HG03378 (cell line): ENCODE results near the gene FAM111B.
"Not testable (repeated sequence)": the region's sequence is repeated elsewhere in the genome, so short reads cannot be mapped to it uniquely, and the experiment has no call there.

Experiments used
- ATAC-seq: cut with Tn5 transposase; IDR thresholded peaks from one replicate; pipeline ENCODE4 v1.9.1; 2021; ENCODE audit warnings: mild to moderate bottlenecking, moderate library complexity; ENCODE audit not compliant: unreplicated experiment

Gene FAM111B

DNA sequence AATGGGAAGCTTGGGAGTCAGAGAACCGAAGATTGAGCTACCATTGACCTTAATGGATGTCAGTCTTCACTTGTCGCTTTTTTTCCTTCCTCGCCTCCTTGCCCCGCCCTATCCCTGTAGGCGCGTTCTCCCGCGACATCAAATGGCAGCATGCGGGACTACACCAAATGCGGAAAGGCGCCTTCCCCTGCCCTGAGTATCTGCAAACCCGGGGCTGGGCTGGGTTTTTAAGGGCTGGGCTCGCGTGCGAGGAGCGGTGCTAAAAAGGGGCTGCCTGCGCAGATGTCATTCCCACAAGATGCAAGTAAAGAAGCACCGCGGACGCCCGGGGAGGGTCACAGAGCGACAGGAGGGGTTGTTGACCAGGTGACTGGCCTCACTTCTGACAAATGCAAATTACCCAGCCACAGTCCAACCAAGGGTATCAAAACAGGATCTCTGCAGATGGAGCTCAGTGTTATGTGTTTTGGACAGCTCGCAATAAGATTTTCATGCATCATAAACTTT lies 4.7 kb upstream of the FAM111B start:
- ATAC-seq, result peak; percentile 62

DNA sequence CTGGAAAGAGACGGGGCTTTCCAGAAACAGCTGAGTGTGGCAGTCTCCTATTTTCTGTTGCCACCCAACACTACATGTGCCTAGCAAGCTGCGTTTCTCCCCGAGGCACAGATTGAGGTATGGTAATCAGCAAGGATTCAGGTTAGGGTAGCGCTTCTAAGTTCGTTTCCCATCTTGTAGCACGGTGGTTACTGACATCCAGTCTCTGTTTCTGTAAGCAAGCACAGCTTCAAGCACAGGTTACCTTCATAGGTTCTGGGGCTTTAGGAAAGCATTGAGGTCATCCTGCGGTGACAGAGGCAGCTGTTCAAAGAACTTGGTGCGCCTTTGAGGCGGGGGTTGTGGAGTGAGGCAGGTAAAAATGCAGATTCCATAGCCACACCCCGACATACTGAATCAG lies 684 bp downstream of the FAM111B start:
- ATAC-seq, result peak; percentile 37

DNA sequence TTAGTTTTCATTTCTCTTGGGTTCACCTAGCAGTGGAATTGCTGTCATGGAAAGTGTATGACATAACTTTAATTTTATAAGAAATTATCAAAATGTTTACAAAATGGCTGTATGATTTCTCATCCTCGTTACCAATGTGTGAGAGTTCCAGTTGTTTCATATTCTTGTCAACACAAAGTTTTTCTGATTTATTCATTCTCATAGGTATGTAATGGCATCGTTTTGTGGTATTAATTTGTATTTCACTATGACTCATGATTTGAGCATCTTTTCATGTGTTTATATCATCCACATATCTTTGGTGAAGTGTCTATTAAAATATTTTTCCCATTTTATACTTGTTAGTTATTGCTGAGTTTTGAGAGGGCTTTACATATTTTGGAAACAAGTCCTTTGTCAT lies 5.5 kb downstream of the FAM111B start:
- no peak for ATAC-seq

DNA sequence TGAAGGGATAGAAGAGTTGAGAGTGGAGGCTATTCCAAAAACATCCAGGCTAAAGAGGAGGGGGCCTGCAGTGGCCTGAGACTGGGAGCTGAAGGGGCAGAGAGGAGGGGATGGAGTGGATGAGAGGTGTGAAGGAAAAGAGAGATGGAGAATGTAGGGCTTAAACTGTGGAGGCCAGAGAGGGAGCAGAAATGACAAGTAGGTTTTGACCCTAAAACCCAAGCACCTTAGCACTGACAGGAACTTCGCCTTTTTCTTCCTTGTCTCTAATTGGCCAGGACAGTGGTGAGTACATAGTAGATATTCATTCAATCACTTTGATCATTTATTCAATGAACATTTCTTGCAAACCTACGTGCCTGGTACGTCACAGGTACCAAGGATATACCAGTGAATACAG lies 7.3 kb downstream of the FAM111B start:
- no peak for ATAC-seq

DNA sequence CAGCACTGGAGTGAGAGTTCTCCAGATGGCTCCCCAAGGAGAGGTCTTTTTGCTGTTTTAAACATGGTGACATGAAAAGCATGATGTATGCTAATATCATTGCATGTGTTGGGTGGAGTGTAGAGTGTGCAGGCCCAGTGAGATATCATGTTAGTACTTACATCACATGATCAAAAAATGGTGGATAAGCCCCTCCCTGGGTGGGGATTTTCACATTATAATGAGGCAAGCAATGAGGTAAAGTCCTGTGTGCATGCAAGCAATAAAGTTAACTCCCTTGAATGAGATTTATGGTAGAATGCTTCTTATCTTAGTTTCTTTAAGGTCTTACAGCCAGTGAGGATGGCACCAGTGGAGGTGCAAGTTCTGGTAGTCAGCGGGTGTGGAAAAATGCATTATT lies 8.5 kb downstream of the FAM111B start:
- no peak for ATAC-seq

DNA sequence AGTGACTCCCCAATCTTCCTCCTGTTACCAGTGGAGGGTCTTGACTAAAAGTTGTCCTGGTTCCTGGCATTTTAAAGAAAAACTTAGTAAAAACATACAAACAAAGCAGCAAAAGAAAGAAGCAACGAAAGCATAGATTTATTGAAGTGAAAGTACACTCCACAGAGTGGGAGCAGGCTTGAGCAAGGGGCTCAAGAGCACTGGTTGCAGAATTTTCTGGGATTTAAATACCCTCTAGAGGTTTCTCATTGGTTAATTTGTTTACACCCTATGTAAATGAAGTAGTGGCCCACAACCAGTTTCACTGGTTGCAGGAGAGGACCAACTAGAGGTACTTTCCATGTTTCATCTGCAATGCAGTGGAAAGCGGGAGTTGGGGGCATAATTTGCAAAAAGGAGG lies 10.7 kb downstream of the FAM111B start:
- no peak for ATAC-seq

DNA sequence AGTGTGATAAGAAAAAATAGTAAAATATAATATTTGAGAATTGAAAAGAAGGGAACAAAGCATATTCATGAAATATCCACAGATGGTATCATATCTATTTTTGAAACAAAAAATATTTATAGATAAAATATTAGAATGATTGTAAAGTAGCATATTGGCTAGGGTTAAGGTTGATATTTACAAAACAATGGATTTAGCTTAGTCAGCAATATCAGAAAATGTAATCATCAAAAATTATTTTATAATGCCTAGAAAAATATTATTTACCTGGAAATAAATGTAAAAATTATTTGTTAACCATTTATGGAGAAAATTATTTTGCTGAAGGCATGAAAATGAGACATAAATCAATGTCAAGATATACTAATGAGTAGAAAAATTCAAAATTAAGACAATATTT lies 12.8 kb downstream of the FAM111B start:
- no peak for ATAC-seq

DNA sequence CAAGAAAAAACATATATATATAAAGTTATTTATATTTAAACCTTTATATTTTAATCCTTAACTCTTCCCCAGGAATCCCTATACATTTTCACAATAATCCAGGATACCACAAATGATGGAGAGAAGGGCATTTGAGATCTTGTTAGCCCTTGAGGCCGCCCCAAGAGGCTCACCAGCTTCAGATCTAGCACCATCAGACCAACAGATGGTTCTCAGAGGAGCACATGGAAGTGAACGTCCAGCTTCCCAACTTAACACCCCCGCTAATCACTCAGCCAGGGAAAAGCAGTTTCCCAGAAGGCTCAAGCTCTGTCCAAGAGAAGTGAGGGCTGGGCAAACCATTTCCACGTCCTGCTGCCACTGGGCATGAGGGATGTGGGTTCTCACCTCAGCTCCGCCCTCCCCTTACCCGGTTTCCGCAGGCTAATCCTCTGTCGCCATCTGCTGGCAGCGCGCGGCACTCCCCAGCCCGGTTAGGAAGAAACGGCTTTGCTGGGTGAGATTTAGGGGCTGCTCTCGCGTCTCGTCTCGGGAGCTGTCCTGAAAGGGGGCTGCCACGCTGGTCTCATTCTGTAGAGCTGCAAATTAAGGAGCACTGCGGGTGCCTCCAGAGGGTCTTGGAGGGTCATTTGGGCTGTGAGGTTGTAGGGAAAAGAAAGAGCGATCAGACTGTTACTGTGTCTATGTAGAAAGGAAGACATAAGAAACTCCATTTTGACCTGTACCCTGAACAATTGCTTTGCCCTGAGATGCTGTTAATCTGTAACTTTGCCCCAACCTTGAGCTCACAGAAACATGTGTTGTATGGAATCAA lies 28.8 kb downstream of the FAM111B start:
- ATAC-seq, result peak; percentile 92

DNA sequence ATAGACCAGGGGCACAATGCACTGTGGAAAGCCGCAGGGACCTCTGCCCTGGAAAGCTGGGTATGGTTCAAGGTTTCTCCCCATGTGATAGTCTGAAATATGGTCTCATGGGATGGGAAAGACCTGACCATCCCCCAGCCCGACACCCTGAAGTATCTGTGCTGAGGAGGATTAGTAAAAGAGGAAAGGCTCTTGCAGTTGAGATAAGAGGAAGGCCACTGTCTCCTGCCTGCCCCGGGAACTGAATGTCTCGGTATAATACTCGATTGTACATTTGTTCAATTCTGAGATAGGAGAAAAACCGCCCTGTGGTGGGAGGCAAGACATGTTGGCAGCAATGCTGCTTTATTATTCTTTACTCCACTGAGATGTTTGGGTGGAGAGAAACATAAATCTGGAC lies 29.5 kb downstream of the FAM111B start:
- ATAC-seq, result not testable (repeated sequence)

DNA sequence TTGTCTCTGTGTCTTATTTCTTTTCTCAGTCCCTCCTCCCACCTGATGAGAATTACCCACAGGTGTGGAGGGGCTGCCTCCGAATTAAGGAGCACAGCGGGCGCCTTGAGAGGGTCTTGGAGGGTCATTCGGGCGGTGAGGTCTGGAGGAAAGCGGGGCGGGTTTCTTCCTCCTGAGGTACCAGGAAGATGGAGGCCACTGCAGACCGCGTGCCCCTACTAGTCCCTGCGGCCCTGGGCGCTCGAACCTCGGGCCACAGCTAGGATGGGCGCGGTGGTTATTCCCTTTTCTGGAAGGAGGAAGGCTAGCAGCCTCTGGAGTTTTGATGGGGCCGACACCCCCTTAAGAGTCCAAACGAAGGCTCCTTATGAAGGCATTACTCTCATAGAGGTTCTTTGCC lies 30.2 kb downstream of the FAM111B start:
- ATAC-seq, result no peak

DNA sequence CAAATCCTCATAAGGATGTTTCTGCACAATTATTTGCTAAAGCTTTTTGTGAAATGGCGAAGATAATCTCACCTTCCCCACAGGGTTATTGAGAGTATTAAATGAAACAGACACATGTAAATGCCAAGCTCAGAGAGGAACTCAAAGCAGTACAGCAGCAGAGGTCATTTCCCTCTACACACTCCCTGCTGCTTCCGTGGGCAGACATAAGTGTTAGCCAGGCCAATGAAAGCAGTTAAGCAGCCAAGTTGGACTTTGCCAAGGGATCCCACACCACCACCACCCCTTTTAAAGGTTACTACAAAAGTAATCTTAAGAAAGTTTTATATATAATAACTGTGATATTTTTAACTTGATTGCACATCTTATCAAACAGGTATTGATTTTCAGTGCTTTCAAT lies 31.6 kb downstream of the FAM111B start:
- ATAC-seq, result no peak

DNA sequence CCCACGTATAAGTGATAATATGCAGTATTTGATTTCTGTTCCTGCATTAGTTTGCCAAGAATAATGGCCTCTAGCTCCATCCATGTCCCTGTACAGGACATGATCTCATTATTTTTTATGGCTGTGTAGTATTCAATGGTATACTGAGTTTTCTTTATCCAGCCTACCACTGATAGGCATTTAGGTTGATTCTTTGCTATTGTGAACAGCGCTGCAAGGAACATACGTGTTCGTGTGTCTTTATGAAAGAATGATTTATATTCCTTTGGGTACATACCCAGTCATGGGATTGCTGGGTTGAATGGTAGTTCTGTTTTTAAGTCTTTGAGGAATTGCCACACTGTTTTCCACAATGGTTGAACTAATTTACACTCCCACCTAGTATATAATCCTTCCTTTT lies 34.2 kb downstream of the FAM111B start:
- no peak for ATAC-seq

DNA sequence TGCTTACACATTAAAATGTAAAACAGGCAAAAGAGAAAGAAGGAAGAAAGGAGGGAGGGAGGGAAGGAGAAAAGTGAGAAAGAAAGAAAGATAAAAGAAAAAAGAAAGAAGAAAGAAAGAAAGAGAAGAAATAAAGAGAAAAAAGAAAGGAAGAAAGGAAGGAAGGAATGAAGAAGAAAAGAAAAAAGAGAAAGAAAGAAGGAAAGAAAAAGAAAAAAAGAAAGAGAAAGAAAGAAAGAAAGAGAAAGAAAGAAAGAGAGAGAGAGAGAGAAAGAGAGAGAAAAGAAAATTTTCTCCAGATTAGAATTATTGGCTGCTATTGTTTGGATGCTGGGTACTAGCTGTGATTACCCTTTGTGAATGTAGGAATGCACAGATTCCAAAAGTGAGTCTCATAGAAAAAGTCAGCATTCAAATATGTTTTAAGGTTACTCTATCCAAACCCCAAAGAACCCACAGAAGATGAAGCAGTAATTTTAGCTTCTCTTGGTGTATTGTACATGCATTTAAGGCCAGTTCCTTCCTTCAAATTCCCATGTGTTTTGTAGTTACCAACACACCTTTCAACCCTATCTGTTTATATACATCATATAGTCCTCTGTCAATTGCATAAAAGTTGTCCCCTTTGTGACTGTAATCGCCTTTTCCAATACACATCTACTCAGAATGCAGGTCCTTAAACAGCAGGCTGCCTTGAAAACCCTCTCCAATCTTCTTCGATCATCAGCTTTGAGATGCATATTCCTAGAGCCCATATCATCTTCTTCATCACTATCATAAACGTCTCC lies 34.8 kb downstream of the FAM111B start:
- peak; percentile 0 for ATAC-seq

DNA sequence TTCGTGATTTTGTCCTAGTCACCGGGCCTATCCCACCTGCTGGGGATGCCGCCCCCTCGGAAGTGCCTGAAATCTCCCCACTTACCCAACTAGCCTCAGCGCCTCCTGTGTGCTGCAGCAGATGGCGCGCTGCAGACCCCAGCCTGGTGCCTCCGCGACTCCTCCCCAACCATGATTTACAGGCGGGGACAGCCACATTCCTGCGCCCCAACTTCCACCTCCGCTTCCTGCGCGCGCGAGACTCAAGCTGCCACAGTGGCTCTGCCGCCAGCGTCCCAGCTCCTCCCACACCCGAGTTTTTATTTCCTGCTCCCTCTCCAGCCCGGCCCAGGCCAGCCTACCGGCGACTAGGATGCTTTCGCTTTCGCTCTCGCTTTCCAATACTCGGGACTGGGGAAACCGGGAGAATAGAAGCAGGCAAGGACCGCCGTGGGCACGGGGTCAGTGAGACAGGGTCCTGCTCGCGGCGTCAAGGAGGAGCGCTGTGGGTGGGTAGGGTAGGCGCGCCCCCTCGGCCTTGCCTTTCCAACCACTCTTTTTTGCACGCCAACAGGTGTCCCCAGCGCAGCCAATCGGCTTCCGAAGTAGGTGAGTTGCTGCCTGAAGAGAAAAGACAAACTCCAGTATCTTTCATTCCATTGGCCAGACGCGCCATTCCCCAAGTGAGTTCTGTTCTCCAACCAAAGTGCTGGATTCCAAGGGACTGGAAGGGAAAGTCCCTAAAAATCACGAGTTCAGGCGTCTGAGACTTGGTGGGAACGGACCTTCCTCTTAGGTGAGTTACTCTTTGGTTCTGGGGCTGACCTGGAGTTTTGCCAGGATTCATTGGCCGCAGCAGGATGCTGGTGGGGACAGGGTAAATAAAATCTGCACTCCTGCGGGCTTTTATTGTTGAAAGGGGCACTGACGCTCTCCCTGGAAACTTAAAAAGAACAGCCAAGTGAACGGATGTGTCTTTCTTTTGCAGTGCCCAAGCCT lies 35.8 kb downstream of the FAM111B start, which contains the start of gene FAM111A:
Gene FAM111A (plus strand): TSS at position 327 of the 978 bp plus-strand sequence. CDS start 6,017 bp downstream, outside the sequence.
- ATAC-seq, result peak; percentile 71

DNA sequence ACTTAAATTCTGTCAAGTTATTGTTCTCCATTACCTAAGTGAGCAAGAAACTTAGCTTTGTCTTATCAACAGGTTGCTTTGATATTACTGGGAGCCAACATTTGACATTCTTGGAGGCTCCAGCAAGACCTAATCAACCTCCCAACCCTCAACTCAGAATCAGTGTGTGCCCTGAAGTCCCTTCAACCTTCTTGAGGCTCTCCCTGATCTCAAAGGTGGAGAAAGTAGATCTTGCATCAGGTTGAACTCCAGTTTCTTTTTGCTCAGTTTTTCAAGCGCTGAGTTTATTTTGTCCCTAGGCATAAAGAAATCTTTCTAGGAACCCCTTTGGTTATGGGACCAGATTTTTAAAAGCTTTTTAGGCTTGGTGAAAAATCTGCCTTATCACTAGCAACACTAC lies 37.1 kb downstream of the FAM111B start:
- ATAC-seq, result no peak

DNA sequence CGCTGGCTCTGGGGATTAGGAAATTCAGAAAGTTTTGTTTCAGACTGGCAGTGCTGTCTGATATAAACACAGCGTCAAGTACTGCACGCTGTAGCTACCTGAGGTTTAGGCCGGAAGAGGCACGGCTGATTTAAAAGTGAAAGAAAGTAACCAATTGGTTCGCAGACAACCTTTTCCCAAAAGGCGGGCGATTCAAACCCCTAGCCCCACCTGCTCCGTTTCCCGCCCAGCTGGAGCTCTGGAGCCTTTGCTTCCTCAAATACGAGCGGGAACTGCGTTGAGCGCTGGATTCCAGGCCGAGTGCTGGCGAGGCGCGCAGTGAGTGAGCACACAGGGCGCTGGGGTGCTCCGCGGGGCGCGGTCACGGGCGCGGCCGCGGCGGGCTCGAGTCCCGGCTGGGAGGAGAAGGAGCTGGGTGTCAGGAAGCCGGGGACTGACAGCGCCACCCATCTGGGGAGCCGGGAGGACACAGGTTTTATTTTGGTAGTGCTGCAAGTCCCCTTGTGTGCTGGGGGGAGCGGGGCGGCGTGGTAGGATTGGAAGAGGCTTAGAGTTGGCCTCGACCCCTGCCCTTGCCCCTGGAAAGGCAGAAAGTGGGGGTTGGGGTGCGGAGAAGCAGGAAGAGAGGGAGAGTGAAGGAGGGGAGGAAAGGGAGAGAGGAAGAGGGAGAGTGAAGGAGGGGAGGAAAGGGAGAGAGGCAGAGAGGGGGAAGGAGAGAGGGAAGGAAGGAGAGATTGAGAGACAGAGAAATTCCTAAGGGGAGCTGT lies 37.7 kb downstream of the FAM111B start:
- peak; percentile 65 for ATAC-seq

DNA sequence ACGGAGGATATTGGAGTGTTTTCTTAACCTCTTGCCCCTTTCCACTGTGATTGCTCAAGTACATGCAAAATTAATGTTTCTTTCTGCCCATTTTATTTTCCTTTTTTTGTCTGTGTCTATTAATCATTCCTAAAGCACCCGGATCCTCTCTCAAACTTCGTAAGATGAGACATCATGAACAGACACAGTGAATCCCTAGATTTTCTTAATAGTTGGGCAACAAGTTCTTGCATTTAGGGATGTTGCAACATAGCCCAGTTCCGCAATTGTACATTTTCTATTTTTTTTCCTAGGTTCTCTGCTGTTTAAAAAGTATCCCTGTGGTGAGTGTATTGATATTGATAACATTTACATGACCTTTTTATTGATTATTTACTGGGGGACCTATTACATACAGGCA lies 38.5 kb downstream of the FAM111B start:
- ATAC-seq, result no peak

DNA sequence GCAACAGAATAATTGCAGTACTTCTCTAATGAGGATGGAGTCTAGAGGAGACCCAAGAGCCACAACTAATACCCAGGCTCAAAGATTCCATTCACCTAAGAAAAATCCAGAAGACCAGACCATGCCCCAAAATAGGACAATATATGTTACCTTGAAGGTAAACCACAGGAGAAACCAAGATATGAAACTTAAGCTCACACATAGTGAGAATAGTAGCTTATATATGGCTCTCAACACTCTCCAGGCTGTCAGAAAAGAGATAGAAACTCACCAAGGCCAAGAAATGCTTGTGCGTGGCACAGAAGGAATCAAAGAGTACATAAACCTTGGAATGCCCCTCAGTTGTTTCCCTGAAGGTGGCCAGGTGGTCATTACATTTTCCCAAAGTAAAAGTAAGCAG lies 44.7 kb downstream of the FAM111B start:
- ATAC-seq, result peak; percentile 44

DNA sequence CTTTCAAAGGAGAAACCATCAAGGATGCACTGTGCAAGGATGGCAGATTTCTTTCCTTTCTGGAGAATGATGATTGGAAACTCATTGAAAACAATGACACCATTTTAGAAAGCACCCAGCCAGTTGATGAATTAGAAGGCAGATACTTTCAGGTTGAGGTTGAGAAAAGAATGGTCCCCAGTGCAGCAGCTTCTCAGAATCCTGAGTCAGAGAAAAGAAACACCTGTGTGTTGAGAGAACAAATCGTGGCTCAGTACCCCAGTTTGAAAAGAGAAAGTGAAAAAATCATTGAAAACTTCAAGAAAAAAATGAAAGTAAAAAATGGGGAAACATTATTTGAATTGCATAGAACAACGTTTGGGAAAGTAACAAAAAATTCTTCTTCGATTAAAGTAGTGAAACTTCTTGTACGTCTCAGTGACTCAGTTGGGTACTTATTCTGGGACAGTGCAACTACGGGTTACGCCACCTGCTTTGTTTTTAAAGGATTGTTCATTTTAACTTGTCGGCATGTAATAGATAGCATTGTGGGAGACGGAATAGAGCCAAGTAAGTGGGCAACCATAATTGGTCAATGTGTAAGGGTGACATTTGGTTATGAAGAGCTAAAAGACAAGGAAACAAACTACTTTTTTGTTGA lies 45.4 kb downstream of the FAM111B start:
- peak; percentile 68 for ATAC-seq

DNA sequence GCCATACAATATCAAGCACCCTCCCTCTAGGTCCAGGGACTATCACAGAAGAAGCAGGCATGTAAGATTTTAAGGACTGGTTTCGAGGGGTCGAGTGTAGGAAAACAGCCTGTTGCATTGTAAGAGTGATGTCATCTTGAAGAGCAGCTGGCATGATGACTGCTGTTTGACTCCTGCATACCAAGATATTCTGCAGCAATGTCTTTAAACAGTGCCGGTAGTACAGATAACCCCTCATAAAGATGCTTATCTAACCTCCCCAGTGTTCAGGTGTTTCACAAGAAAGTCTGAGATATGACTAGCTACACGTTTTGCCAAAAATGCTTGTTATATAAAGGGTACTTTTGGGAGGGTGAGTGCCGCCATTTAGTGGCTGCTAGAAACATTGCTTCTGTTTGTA lies 47.6 kb downstream of the FAM111B start:
- no peak for ATAC-seq
